ENCODE data around the gene CCDC146. TPM values are rescaled to one million over a fixed set of nuclear protein-coding genes. Genes with fewer than 3 reads are reported as not detected.

Gene CCDC146
- total and polyA plus RNA-seq, 9 of the 15 experiments (the other 6 are each of a cell fraction or from before 2014, with no cell fraction given): 0.10 to 0.98 (median 0.26) TPM; not detected in 1

DNA sequence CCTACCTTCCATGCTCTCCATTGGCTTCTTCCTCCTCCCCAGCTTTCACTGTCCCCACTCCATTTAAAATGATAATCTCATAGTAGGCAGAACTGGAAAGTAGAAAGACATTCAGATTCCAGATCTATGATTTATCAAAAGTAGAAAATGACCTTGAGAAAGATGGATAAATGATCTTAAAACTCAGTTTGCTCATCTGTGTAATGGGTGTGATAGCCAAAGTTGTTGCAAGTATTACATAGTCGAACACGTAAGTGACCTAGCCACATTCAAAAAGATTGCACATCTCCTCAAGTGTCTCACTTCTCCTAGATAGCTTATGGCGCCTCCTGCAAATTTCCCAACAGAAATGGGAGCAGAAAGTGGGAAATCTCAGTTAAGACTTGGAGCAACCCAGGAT, 167.0 kb downstream of the CCDC146 start:
- ChIA-PET CTCF (ENCODE audit: low intra/inter-chr PET ratio) (no interaction called here), POLR2A (no interaction called here)
- DNase-seq (ENCODE audit: extremely low read depth in 1 of 4, low spot score in 3 of 4): no peak
- Histone ChIP-seq H3K4me3 (no peak overlapping the region), H3K27me3 (ENCODE audit: control insufficient read depth in 2 of 2, insufficient read depth in 2 of 2, low read length in 2 of 2) (peaks cover 2 to 13% of the 10 kb centered on the region in 2 experiments; a peak in 2 of 5 replicates), H3K4me2 (ENCODE audit: insufficient read depth, low read length) (no peak overlapping the region), H3K79me2 (ENCODE audit: control insufficient read depth, insufficient read depth, low read length) (no peaks in the 10 kb centered on the region), H3K9ac (ENCODE audit: insufficient read depth in 1 of 2, low read depth in 2 of 2, low read length in 2 of 2) (no peak overlapping the region), H3K36me3 (ENCODE audit: control insufficient read depth, insufficient read depth, low read length) (no peaks in the 10 kb centered on the region), H3K4me1 (replicated peaks in 1 of 2; ENCODE audit: control insufficient read depth in 2 of 2, insufficient read depth in 2 of 2, low read length in 2 of 2) (no peaks in the 10 kb centered on the region), H4K20me1 (replicated peaks; ENCODE audit: control insufficient read depth, insufficient read depth, low read length) (no peaks in the 10 kb centered on the region), H2AFZ (ENCODE audit: low read depth, low read length) (no peak overlapping the region), H3K9me1 (ENCODE audit: control insufficient read depth, insufficient read depth, low read length) (no peaks in the 10 kb centered on the region), H3K27ac (ENCODE audit: extremely low read depth, low read depth, low read length) (no peak overlapping the region), H3K9me3 (replicated peaks; ENCODE audit: control insufficient read depth, insufficient read depth, low read depth, low read length) (no peaks in the 10 kb centered on the region)
- FAIRE-seq: no peak
- in situ Hi-C loops (cut with MboI): no loop called here
- ATAC-seq: no peak
- WGBS (ENCODE audit: insufficient coverage, low coverage, missing lambda C conversion rate): 0% methylated on average over 3 of the region's 3 CpGs
- intact Hi-C loops (cut with micrococcal nuclease): no loop called here
- no TSS peak for BruUV-seq (replicated peaks)
- TF ChIP-seq, protein P1, sequence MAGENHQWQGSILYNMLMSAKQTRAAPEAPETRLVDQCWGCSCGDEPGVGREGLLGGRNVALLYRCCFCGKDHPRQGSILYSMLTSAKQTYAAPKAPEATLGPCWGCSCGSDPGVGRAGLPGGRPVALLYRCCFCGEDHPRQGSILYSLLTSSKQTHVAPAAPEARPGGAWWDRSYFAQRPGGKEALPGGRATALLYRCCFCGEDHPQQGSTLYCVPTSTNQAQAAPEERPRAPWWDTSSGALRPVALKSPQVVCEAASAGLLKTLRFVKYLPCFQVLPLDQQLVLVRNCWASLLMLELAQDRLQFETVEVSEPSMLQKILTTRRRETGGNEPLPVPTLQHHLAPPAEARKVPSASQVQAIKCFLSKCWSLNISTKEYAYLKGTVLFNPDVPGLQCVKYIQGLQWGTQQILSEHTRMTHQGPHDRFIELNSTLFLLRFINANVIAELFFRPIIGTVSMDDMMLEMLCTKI (IDR thresholded peaks at IDR 0.05; ENCODE audit: partially characterized antibody): no peak
- TF ChIP-seq ZBTB40 (IDR thresholded peaks at IDR 0.05) (no peak), ZBTB40 (CRISPR knock-in tag; IDR thresholded peaks at IDR 0.05) (no peak), ESRRA (IDR thresholded peaks at IDR 0.05; ENCODE audit: borderline replicate concordance, low read depth) (peak; percentile 80; the same call in 1 of the 2 replicates), IFI16 (CRISPR knock-in tag; IDR thresholded peaks at IDR 0.05) (no peak), HLTF (IDR thresholded peaks at IDR 0.05) (no peak), RBM25 (IDR thresholded peaks at IDR 0.05; ENCODE audit: low read depth, low read length, severe bottlenecking) (peak; percentile 80), GTF2A2 (tag; IDR thresholded peaks at IDR 0.05) (no peak), ZNF197 (CRISPR knock-in tag; IDR thresholded peaks at IDR 0.05; ENCODE audit: low read depth) (no peak), KLF1 (tag; IDR thresholded peaks at IDR 0.05) (no peak), PHTF2 (CRISPR knock-in tag; IDR thresholded peaks at IDR 0.05) (no peak)
- TF ChIP-seq, protein P2, sequence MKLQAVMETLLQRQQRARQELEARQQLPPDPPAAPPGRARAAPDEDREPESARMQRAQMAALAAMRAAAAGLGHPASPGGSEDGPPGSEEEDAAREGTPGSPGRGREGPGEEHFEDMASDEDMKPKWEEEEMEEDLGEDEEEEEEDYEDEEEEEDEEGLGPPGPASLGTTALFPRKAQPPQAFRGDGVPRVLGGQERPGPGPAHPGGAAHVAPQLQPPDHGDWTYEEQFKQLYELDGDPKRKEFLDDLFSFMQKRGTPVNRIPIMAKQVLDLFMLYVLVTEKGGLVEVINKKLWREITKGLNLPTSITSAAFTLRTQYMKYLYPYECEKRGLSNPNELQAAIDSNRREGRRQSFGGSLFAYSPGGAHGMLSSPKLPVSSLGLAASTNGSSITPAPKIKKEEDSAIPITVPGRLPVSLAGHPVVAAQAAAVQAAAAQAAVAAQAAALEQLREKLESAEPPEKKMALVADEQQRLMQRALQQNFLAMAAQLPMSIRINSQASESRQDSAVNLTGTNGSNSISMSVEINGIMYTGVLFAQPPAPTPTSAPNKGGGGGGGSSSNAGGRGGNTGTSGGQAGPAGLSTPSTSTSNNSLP (IDR thresholded peaks at IDR 0.05; ENCODE audit: borderline replicate concordance, low read depth, low read length): no peak

Measured in K562 (cell line).